Heart right ventricle (tissue), 16 donors: ENCODE data around the gene ANK3. TPM values are rescaled to one million over a fixed set of nuclear protein-coding genes. Genes with fewer than 3 reads are reported as not detected.

Source experiments
- ATAC-seq, 8 donors: fragments of 200-7000 bp; cut with Tn5 transposase; one replicate each; pipeline ENCODE4 v1.9.1; 2020; ENCODE audit warnings: mild to moderate bottlenecking in 8 of 8, moderate library complexity in 8 of 8, moderate number of reproducible peaks in 1 of 8
- DNase-seq, 2 donors: peaks; one replicate each; pipeline ENCODE4 v3.0.0-alpha.2; 2020
- H3K27ac ChIP-seq, 10 donors: fragments of 200-600 bp; sonication (generic) in 2 of 10; one replicate each; pipeline versions ENCODE4 v1.5.0 to v1.8.0; 2020 to 2022; ENCODE audit warnings: mild to moderate bottlenecking in 3 of 10
- H3K27me3 ChIP-seq, 7 donors: fragments of 200-600 bp; one replicate each; pipeline ENCODE4 v1.8.0; 2021 to 2022; ENCODE audit warnings: mild to moderate bottlenecking in 2 of 7
- H3K36me3 ChIP-seq, 9 donors: fragments of 200-600 bp; sonication (generic) in 1 of 9; one replicate each; pipeline versions ENCODE4 v1.5.0 to v1.8.0; 2020 to 2022; ENCODE audit warnings: mild to moderate bottlenecking in 2 of 9
- H3K4me1 ChIP-seq, 9 donors: fragments of 200-600 bp; sonication (generic) in 1 of 9; one replicate each; pipeline versions ENCODE4 v1.5.0 to v1.8.0; 2020 to 2022; ENCODE audit warnings: mild to moderate bottlenecking in 4 of 9
- H3K4me3 ChIP-seq, 10 donors: fragments of 200-600 bp; sonication (generic) in 2 of 10; one replicate each; pipeline versions ENCODE4 v1.5.0 to v1.8.0; 2020 to 2022; ENCODE audit warnings: mild to moderate bottlenecking in 7 of 10, moderate library complexity in 2 of 10
- H3K9me3 ChIP-seq, 11 donors: fragments of 200-600 bp in 10 of 11; sonication (generic) in 2 of 11; one replicate each; pipeline versions ENCODE4 v1.5.0 to v1.8.0; 2013 to 2022; ENCODE audit warnings: mild to moderate bottlenecking in 2 of 11, control low read depth in 1 of 11, moderate library complexity in 1 of 11
- WGBS, 2 donors: extraction: QIAGEN DNeasy Blood & Tissue Kit; methylation state at CpG; one replicate each; pipeline ENCODE4 v1.1.7; 2013; ENCODE audit warnings: inconsistent platforms in 1 of 2; 5-methylcytosine and 5-hydroxymethylcytosine counted together
- intact Hi-C, 10 donors: fragments of 100-400 bp; cut with DNase I; formaldehyde crosslinking; loops; one replicate each; pipeline versions ENCODE4 v1.11.1 to v1.14.2; 2022
- polyA plus RNA-seq, 2 donors: library from polyadenylated mRNA; stranded (reverse); fragments of 200-250 nt; gene quantifications; one replicate each; pipeline ENCODE4 v1.2.3, GENCODE V29; 2013
- total RNA-seq, 10 donors: library from RNA; stranded (reverse); fragmentation: NEBNext Ultra II Directional in 3 of 10; extraction: Animal tissue kit (Norgen Biotek cat#: 25700) in 3 of 10; gene quantifications; one replicate each; pipeline versions ENCODE4 v1.2.1 to v1.2.4, GENCODE V29; 2021 to 2023
- TF ChIP-seq, protein P1 (sequence below), 9 donors: fragments of 200-600 bp; sonication (generic) in 2 of 9; IDR thresholded peaks; one replicate each; pipeline versions ENCODE4 v1.5.0 to v1.8.0; 2021 to 2022; ENCODE audit warnings: antibody characterized with exemption in 9 of 9, mild to moderate bottlenecking in 5 of 9, moderate library complexity in 1 of 9
- donor health status: Arrhythmogenic right ventricular cardiomyopathy.
- donor health status: ischemic (EF 13 %, LVEDD 7.1; RV severe dilation, severe dysfunction).
- donor health status: healthy with polysubstance abuse.
- donor health status: DM: no; HTN: yes; CAD: no.
- donor health status: DM: no; HTN: no; CAD: no.
- donor health status: ischemic (EF 25% LVEDD 6.9; RV normal size, moderate dysfunction).
- donor health status: ischemic (EF 25% LVEDD 5.7; RV mildly dilated, moderate dysfunction).
- donor health status: healthy.
- donor health status: DM: yes; HTN: yes; CAD: no.
- donor health status: Ischemic cardiomyopathy.
- donor health status: ischemic (EF 35%, LVEDD 5.7; RV mildly dilated, moderate dysfunction).
- donor health status: nonischemic (EF 11% LVEDD 7.7; RV severe dilation, severe dysfunction).
- donor health status: DM: yes; HTN: yes; CAD: no.
- donor health status: PGD.
- donor health status: ischemic (EF 29% LVEDD 5.4; RV normal size, mild dysfunction).
- donor health status: nonischemic (EF 23%, LVEDD 6.1; RV moderate dilation, normal function).

Gene ANK3
- total and polyA plus RNA-seq, 12 donors: 34.4 to 287 (median 245) TPM

DNA sequence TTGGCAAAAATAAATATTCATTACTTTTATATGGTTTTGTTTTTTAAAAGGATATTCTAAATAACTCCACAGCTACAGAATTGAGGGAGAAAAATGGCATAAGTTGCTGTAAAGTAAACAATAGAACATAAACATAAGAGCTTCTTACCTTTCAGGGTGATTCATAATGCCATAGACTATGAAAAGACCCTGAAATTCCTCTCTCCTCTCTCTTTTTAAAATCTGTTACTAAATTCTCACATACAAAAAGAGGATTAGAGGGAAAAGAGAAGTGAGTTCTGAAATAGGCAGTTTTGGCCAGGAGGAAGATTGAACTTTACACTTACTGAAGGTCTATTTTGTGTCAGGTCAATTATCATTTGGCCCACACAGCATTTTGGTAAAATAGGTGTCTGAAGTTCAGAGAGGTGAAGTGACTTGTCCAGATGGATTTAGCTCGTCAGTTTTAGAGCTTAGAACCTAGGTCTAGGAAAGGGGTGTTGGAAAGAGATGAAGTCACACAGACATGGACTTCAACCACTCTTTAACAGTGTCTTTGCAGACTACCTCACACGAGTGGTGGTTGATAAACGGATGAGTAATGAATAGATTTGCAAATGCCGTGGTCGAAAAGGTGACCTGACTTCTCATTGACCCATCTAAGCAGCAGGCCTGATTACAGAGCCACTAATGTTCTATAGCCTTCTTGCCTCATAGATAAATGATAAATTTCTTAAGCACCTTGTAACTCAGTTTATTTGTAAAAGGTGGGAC, 292.7 kb downstream of the ANK3 start:
- intact Hi-C loops: loop anchor here in 4 of 10 donors (5.0 to 10.0 kb wide), 4 partner anchors 110 to 558 kb away; no protein-coding TSS in a partner anchor
- 57 to 67% methylated on average over 5 of the region's 5 CpGs for WGBS, 2 donors
- Histone ChIP-seq H3K4me3 (no peak overlapping the region), H3K4me1 (peaks cover 0 to 8% (median 0%) of the 10 kb centered on the region in 9 donors), H3K27me3 (no peaks in the 10 kb centered on the region), H3K27ac (no peak overlapping the region), H3K9me3 (no peaks in the 10 kb centered on the region), H3K36me3 (peaks cover 0 to 6% (median 0%) of the 10 kb centered on the region in 9 donors)
- TF ChIP-seq, protein P1, sequence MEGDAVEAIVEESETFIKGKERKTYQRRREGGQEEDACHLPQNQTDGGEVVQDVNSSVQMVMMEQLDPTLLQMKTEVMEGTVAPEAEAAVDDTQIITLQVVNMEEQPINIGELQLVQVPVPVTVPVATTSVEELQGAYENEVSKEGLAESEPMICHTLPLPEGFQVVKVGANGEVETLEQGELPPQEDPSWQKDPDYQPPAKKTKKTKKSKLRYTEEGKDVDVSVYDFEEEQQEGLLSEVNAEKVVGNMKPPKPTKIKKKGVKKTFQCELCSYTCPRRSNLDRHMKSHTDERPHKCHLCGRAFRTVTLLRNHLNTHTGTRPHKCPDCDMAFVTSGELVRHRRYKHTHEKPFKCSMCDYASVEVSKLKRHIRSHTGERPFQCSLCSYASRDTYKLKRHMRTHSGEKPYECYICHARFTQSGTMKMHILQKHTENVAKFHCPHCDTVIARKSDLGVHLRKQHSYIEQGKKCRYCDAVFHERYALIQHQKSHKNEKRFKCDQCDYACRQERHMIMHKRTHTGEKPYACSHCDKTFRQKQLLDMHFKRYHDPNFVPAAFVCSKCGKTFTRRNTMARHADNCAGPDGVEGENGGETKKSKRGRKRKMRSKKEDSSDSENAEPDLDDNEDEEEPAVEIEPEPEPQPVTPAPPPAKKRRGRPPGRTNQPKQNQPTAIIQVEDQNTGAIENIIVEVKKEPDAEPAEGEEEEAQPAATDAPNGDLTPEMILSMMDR (IDR thresholded peaks at IDR 0.05): no peak
- ATAC-seq: no peak
- DNase-seq: no peak

DNA sequence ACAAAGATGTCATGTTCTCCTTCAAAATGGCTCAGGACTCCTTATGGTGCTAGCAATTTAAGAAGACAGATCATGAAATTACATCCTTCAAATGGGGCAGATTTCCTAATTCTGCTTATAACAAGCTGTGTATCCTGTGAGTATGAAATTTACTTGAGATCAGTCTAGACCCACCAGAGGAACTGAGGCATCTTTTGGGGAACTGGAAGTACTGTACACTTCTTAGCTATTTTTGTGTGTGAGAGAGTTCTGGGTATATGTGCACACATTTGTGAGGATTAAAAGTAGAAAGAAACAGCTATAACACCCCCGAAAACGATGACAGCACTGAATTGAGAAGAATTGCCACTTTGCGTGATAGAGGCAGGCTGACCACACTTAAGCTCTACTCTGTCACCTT, 296.4 kb downstream of the ANK3 start:
- no peak overlapping the region for H3K4me3 ChIP-seq
- no peaks in the 10 kb centered on the region for H3K9me3 ChIP-seq
- 80 to 85% methylated on average over 3 of the region's 3 CpGs for WGBS, 2 donors
- TF ChIP-seq, protein P1 (IDR thresholded peaks at IDR 0.05): no peak
- ATAC-seq: peak in 1 of 8 donors; percentile 34
- H3K27ac ChIP-seq: no peak overlapping the region
- H3K4me1 ChIP-seq: peaks cover 0 to 8% (median 0%) of the 10 kb centered on the region in 9 donors
- H3K36me3 ChIP-seq: peaks cover 0 to 6% (median 0%) of the 10 kb centered on the region in 9 donors
- H3K27me3 ChIP-seq: no peaks in the 10 kb centered on the region
- intact Hi-C loops: loop anchor here in 3 of 10 donors (10.0 kb wide), 2 partner anchors 551 to 561 kb away; no protein-coding TSS in a partner anchor
- no peak for DNase-seq

DNA sequence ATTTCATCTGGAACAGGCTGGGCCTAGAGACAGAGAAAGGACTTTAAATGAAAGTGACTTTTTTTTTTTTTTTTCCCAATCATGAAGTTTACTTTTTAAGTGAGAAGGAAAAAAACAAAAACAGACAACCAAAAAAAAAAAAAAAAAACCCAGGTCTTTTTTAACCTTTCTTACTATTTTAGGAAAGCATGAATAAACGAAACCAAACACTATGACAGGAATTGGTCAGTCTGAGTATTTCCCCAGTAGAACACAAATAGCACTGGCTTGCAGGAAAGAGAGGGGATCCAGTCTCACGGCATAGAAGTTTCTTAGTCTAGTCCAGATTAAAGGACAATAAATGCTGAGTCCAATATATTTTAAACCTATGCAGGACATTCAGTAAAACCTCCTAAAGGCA, 302.8 kb downstream of the ANK3 start:
- H3K9me3 ChIP-seq: no peaks in the 10 kb centered on the region
- intact Hi-C loops: no loop called here
- H3K4me1 ChIP-seq: no peaks in the 10 kb centered on the region
- TF ChIP-seq, protein P1 (IDR thresholded peaks at IDR 0.05): no peak
- H3K27ac ChIP-seq: no peak overlapping the region
- H3K27me3 ChIP-seq: no peaks in the 10 kb centered on the region
- no peak for DNase-seq
- peaks cover 0 to 64% (median 0%) of the 10 kb centered on the region in 9 donors for H3K36me3 ChIP-seq
- WGBS, 2 donors: 60 to 63% methylated on average over 2 of the region's 2 CpGs
- no peak overlapping the region for H3K4me3 ChIP-seq
- ATAC-seq: no peak

DNA sequence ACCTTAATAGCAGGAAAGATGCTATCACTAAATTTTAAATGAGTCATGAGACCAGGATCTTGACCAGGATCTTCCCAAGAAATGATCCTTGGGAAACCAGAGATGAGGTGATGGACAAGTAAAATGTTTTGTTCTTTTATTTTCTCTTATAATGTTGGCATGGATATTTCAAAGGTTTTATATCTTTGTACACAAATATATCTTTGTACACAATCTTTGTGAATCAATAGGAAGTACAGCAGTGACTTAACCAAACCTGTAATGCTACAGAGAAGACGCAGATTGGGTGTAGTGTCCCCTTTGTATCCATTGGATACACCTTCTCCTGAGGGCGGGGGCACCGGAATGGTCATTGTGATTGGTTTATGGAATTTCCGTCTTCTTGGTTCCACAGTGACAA, 303.3 kb downstream of the ANK3 start:
- H3K4me1 ChIP-seq: no peaks in the 10 kb centered on the region
- 95 to 96% methylated on average over 4 of the region's 4 CpGs for WGBS, 2 donors
- H3K9me3 ChIP-seq: no peaks in the 10 kb centered on the region
- peaks cover 0 to 68% (median 0%) of the 10 kb centered on the region in 9 donors for H3K36me3 ChIP-seq
- intact Hi-C loops: no loop called here
- TF ChIP-seq, protein P1 (IDR thresholded peaks at IDR 0.05): no peak
- H3K27me3 ChIP-seq: no peaks in the 10 kb centered on the region
- ATAC-seq (no peak), DNase-seq (no peak)
- no peak overlapping the region for H3K4me3 ChIP-seq
- H3K27ac ChIP-seq: no peak overlapping the region
